Parathyroid adenoma (tissue), 2 donors: ENCODE results near the gene A1CF.

ENCODE experiments used
- H2AFZ ChIP-seq: fragments of 300-600 bp; sonication (generic); one replicate; pipeline ENCODE4 v1.7.0; 2017; ENCODE audit warnings: antibody characterized with exemption, mild to moderate bottlenecking
- H3K27ac ChIP-seq: fragments of 300-600 bp; sonication (generic); one replicate; pipeline ENCODE4 v1.7.0; 2017
- H3K27me3 ChIP-seq: fragments of 300-600 bp; sonication (generic); one replicate; pipeline ENCODE4 v1.7.0; 2017; ENCODE audit warnings: low read length; ENCODE audit not compliant: control insufficient read depth, insufficient read depth
- H3K36me3 ChIP-seq: fragments of 300-600 bp; sonication (generic); one replicate; pipeline ENCODE4 v1.7.0; 2017; ENCODE audit warnings: low read length; ENCODE audit not compliant: control insufficient read depth, insufficient read depth
- H3K4me1 ChIP-seq: fragments of 300-600 bp; sonication (generic); one replicate; pipeline ENCODE4 v1.7.0; 2017; ENCODE audit warnings: control low read depth
- H3K4me2 ChIP-seq: fragments of 300-600 bp; sonication (generic); one replicate; pipeline ENCODE4 v1.7.0; 2017; ENCODE audit warnings: low read length
- H3K4me3 ChIP-seq: fragments of 300-600 bp; sonication (generic); one replicate; pipeline ENCODE4 v1.7.0; 2017; ENCODE audit warnings: low read depth, low read length
- H3K79me2 ChIP-seq: fragments of 300-600 bp; sonication (generic); one replicate; pipeline ENCODE4 v1.7.0; 2017; ENCODE audit warnings: control low read depth
- H3K9ac ChIP-seq: fragments of 300-600 bp; sonication (generic); one replicate; pipeline ENCODE4 v1.7.0; 2017; ENCODE audit warnings: mild to moderate bottlenecking
- H3K9me3 ChIP-seq: fragments of 300-600 bp; sonication (generic); one replicate; pipeline ENCODE4 v1.7.0; 2017; ENCODE audit warnings: low read length; ENCODE audit not compliant: control insufficient read depth
- TF ChIP-seq, protein P1 (sequence below): fragments of 300-600 bp; sonication (generic); IDR thresholded peaks from one replicate; pipeline ENCODE4 v1.7.0; 2017; ENCODE audit warnings: antibody characterized with exemption, mild to moderate bottlenecking
- donor health status: primary hyperparathyroidism.

Gene A1CF

GRCh38 chr10:50876429-50876828 lies 9.0 kb downstream of the A1CF start:
- no peak overlapping the region for H3K4me2 ChIP-seq
- TF ChIP-seq, protein P1, sequence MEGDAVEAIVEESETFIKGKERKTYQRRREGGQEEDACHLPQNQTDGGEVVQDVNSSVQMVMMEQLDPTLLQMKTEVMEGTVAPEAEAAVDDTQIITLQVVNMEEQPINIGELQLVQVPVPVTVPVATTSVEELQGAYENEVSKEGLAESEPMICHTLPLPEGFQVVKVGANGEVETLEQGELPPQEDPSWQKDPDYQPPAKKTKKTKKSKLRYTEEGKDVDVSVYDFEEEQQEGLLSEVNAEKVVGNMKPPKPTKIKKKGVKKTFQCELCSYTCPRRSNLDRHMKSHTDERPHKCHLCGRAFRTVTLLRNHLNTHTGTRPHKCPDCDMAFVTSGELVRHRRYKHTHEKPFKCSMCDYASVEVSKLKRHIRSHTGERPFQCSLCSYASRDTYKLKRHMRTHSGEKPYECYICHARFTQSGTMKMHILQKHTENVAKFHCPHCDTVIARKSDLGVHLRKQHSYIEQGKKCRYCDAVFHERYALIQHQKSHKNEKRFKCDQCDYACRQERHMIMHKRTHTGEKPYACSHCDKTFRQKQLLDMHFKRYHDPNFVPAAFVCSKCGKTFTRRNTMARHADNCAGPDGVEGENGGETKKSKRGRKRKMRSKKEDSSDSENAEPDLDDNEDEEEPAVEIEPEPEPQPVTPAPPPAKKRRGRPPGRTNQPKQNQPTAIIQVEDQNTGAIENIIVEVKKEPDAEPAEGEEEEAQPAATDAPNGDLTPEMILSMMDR = no peak
- no peak overlapping the region for H3K9ac ChIP-seq
- no peaks in the 10 kb centered on the region for H3K79me2 ChIP-seq
- H3K27ac ChIP-seq = no peak overlapping the region
- no peaks in the 10 kb centered on the region for H3K36me3 ChIP-seq
- H3K4me1 ChIP-seq = no peaks in the 10 kb centered on the region
- no peaks in the 10 kb centered on the region for H3K27me3 ChIP-seq
- H3K4me3 ChIP-seq = no peak overlapping the region
- no peak overlapping the region for H2AFZ ChIP-seq
- no peaks in the 10 kb centered on the region for H3K9me3 ChIP-seq

- Histone ChIP-seq H3K4me2 (no peak overlapping the region), H3K9me3 (no peaks in the 10 kb centered on the region), H3K27me3 (no peaks in the 10 kb centered on the region), H3K27ac (no peak overlapping the region), H3K79me2 (no peaks in the 10 kb centered on the region), H3K4me3 (no peak overlapping the region), H3K4me1 (no peaks in the 10 kb centered on the region), H2AFZ (no peak overlapping the region), H3K36me3 (no peaks in the 10 kb centered on the region), H3K9ac (no peak overlapping the region)
- TF ChIP-seq, protein P1 = no peak
Measured at GRCh38 chr10:50874723-50875122, 10.7 kb downstream of the A1CF start.

DNA sequence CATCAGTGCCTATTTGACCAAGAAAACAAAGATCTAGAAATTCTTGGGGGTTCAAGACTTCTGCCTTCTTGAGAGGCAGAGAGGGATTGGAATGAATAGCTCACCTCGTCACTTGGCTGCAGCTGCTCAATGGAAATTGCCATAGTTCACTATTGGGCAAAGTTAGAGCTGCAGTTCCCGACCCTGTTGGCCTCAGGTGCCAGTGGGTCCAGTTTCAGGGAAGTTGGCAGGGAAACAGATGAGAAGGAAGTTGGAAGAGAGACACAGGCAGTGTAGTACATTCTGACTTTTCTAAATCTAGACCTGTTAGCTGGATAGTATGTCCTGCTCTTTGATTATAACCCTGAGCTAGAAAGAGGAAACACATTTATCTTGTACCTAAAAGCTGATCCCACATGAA lies 19.1 kb downstream of the A1CF start:
- H3K4me1 ChIP-seq = no peaks in the 10 kb centered on the region
- no peak overlapping the region for H3K4me3 ChIP-seq
- H3K36me3 ChIP-seq = no peaks in the 10 kb centered on the region
- H3K9me3 ChIP-seq = no peaks in the 10 kb centered on the region
- H2AFZ ChIP-seq = no peak overlapping the region
- no peak overlapping the region for H3K27ac ChIP-seq
- H3K79me2 ChIP-seq = no peaks in the 10 kb centered on the region
- TF ChIP-seq, protein P1 = no peak
- no peak overlapping the region for H3K9ac ChIP-seq
- H3K27me3 ChIP-seq = no peaks in the 10 kb centered on the region
- H3K4me2 ChIP-seq = no peak overlapping the region

DNA sequence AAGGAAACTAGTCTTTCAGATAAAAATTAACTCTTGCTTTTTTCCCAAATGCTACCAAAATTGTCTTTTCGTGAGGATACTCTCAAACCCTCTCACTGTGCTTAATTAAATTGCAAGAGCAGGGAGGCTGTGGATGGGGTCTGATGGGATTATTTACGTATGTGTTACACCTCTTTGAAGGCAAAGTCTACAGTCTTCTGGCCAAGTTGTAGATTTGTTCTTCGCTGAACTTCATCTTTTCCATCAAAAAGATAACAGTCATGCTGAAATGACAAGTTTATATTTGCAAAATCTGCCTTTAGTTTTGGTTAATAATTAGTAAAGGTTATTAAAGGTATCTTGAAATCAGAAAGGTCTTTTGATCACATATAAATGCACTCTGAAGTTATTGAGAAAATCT lies 22.7 kb downstream of the A1CF start:
- H3K27me3 ChIP-seq = no peaks in the 10 kb centered on the region
- no peak overlapping the region for H3K4me3 ChIP-seq
- no peak overlapping the region for H3K9ac ChIP-seq
- no peak overlapping the region for H3K4me2 ChIP-seq
- H3K79me2 ChIP-seq = no peaks in the 10 kb centered on the region
- H3K4me1 ChIP-seq = no peaks in the 10 kb centered on the region
- no peak overlapping the region for H3K27ac ChIP-seq
- H3K36me3 ChIP-seq = no peaks in the 10 kb centered on the region
- no peaks in the 10 kb centered on the region for H3K9me3 ChIP-seq
- no peak overlapping the region for H2AFZ ChIP-seq
- TF ChIP-seq, protein P1 = no peak

DNA sequence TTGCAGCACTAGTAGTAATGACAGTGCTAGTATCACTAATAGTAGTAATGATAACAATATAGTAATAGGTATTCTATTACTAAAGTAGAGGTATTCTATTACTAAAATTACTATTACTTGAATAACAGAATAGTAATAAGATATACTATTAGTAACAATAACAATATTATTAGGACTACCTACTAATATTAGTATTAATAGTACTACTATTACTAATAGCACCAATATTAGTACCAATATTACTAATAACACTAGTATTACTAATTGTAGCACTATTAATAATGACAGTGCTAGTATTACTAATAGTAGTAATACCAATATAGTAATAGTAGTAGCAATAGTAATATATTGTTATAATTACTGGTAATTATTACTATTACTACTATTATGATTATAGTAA lies 24.1 kb downstream of the A1CF start:
- H3K79me2 ChIP-seq = no peaks in the 10 kb centered on the region
- no peak overlapping the region for H3K27ac ChIP-seq
- H2AFZ ChIP-seq = no peak overlapping the region
- H3K4me3 ChIP-seq = no peak overlapping the region
- no peaks in the 10 kb centered on the region for H3K4me1 ChIP-seq
- H3K9ac ChIP-seq = no peak overlapping the region
- H3K36me3 ChIP-seq = no peaks in the 10 kb centered on the region
- H3K27me3 ChIP-seq = no peaks in the 10 kb centered on the region
- H3K4me2 ChIP-seq = no peak overlapping the region
- no peaks in the 10 kb centered on the region for H3K9me3 ChIP-seq
- TF ChIP-seq, protein P1 = no peak
